K562 (cell line): ENCODE measurements around the gene MRPL42.

Experiments used
- CREB1 ChIP-seq, 2 experiments: sonication (generic) in 1 of 2; formaldehyde crosslinking in 1 of 2; IDR thresholded peaks; 2 replicates each; pipeline versions ENCODE4 v1.6.1 to v1.8.0; 2012 to 2022; ENCODE audit warnings: inconsistent platforms in 1 of 2, mild to moderate bottlenecking in 1 of 2, missing genetic modification reagents in 1 of 2, moderate library complexity in 1 of 2
- CREM ChIP-seq: IDR thresholded peaks from 2 replicates; pipeline ENCODE4 v1.6.1; 2014; ENCODE audit warnings: antibody characterized with exemption, low read depth
- KDM1A ChIP-seq, 2 experiments: fragments of 450-650 bp; IDR thresholded peaks; 2 replicates each; pipeline ENCODE4 v1.6.1; 2016; ENCODE audit warnings: mild to moderate bottlenecking in 2 of 2
- LEF1 ChIP-seq: fragments of 450-650 bp; IDR thresholded peaks from 2 replicates; pipeline ENCODE4 v1.6.1; 2016; ENCODE audit warnings: mild to moderate bottlenecking
- MEIS2 ChIP-seq: fragments of 450-650 bp; IDR thresholded peaks from 2 replicates; pipeline ENCODE4 v1.6.1; 2014; ENCODE audit warnings: mild to moderate bottlenecking; ENCODE audit not compliant: partially characterized antibody
- POLR2A ChIP-seq: fragments of 450-650 bp; conservative IDR thresholded peaks from 2 replicates; pipeline ENCODE4 v1.6.1; 2016
- TEAD2 ChIP-seq: fragments of 450-650 bp; IDR thresholded peaks from 2 replicates; pipeline ENCODE4 v1.6.1; 2016; ENCODE audit warnings: missing genetic modification characterization, control low read depth, missing compliant biosample characterization
- TF ChIP-seq, protein P1 (sequence below): sonication (generic); IDR thresholded peaks from 2 replicates; pipeline ENCODE4 v1.6.1; 2016
- TF ChIP-seq, protein P2 (sequence below): fragments of 450-650 bp; IDR thresholded peaks from 2 replicates; pipeline ENCODE4 v1.6.1; 2016

GRCh38 chr12:93419388-93420034 is 47.8 kb upstream of the MRPL42 start:
- TF ChIP-seq TEAD2 (tag) (no peak), MEIS2 (no peak), CREM (no peak), KDM1A (IDR thresholded peaks at IDR 0.05) (no peak), CREB1 (IDR thresholded peaks at IDR 0.05) (no peak), CREB1 (CRISPR knock-in tag; IDR thresholded peaks at IDR 0.05) (no peak), POLR2A (no peak), LEF1 (no peak)
- TF ChIP-seq, protein P1, sequence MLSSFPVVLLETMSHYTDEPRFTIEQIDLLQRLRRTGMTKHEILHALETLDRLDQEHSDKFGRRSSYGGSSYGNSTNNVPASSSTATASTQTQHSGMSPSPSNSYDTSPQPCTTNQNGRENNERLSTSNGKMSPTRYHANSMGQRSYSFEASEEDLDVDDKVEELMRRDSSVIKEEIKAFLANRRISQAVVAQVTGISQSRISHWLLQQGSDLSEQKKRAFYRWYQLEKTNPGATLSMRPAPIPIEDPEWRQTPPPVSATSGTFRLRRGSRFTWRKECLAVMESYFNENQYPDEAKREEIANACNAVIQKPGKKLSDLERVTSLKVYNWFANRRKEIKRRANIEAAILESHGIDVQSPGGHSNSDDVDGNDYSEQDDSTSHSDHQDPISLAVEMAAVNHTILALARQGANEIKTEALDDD = no peak
- TF ChIP-seq, protein P2, sequence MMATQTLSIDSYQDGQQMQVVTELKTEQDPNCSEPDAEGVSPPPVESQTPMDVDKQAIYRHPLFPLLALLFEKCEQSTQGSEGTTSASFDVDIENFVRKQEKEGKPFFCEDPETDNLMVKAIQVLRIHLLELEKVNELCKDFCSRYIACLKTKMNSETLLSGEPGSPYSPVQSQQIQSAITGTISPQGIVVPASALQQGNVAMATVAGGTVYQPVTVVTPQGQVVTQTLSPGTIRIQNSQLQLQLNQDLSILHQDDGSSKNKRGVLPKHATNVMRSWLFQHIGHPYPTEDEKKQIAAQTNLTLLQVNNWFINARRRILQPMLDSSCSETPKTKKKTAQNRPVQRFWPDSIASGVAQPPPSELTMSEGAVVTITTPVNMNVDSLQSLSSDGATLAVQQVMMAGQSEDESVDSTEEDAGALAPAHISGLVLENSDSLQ = no peak
